ENCODE measurements around the gene TDRD12. TPM values are rescaled to one million over a fixed set of nuclear protein-coding genes. Genes with fewer than 3 reads are reported as not detected.

TDRD12 gene
- total and polyA plus RNA-seq, 2 of the 13 experiments (the other 11 are each of a cell fraction or from before 2014, with no cell fraction given) = 0.03 to 0.40 TPM

DNA sequence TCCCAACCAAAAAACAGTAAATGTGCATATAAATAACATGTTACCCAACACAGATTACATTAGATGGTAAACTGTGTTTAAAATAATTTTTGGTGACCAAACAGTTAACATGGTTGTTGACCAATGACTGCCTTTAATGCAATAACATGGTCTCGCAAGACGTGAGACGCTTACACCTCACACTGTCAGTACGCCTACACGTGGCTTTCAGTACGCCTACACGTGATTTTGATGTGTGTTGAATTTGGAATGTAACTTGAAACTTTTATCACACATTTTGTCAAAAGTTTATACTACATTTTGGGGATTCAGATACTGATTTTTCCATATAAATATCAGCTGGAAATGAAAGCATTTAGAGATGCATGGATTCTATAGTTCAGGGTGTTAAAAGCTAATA is 118.0 kb downstream of the TDRD12 start (continued):
- TF ChIP-seq FOXA1 (IDR thresholded peaks at IDR 0.05) (no peak), FOXA1 (CRISPR knock-in tag; IDR thresholded peaks at IDR 0.05) (no peak), ZNF331 (CRISPR knock-in tag; IDR thresholded peaks at IDR 0.05) (no peak), ZNF660 (CRISPR knock-in tag; IDR thresholded peaks at IDR 0.05; ENCODE audit: borderline replicate concordance, low read depth) (no peak)

DNA sequence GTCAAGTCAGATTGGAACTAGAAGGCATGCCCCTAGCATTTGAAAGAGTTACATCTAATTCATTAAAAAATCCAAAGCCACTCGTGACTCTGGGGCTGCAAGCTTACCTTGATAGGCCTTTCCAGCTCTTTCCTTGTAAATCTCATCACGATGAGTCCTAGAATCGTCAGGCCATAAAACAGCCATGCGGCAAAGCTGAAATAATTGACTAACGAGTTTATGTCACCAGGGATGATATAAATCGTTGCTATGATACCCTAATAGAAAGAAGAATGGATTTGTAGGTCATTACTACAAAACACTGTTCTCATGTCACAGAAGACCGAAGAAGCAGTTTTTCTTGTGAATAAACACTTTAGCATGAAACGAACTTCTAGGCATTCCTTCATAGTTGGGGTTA is 122.5 kb downstream of the TDRD12 start:
- Histone ChIP-seq H3K27me3 (ENCODE audit: control insufficient read depth in 1 of 2, insufficient read depth in 2 of 2, low read length in 2 of 2) (no peaks in the 10 kb centered on the region), H3K4me3 (replicated peaks in 1 of 3; ENCODE audit: insufficient read depth in 1 of 3, low read depth in 2 of 3, low read length in 3 of 3) (no peak overlapping the region), H3K9me3 (ENCODE audit: low read length) (peaks cover 14% of the 10 kb centered on the region), H3K4me1 (ENCODE audit: insufficient read depth, low read length) (no peaks in the 10 kb centered on the region), H3K9ac (ENCODE audit: insufficient read depth, low read depth, low read length) (no peak overlapping the region), H2AFZ (ENCODE audit: low read length) (no peak overlapping the region), H3K4me2 (ENCODE audit: low read depth, low read length) (no peak overlapping the region), H3K36me3 (replicated peaks in 1 of 2; ENCODE audit: control insufficient read depth in 1 of 2, insufficient read depth in 2 of 2, low read length in 2 of 2) (peaks cover 1 to 23% of the 10 kb centered on the region in 2 experiments; a peak in 3 of 5 replicates), H3K27ac (ENCODE audit: extremely low read length, insufficient read depth, low read length) (no peak overlapping the region), H3K79me2 (ENCODE audit: insufficient read depth, low read length) (no peaks in the 10 kb centered on the region), H4K20me1 (ENCODE audit: insufficient read depth, low read length) (no peaks in the 10 kb centered on the region)
- intact Hi-C loops (cut with micrococcal nuclease; ENCODE audit: unreplicated experiment) = no loop called here
- no TSS peak for BruUV-seq (replicated peaks)
- CTCF ChIA-PET (ENCODE audit: low intra/inter-chr PET ratio, low total read pairs) = no interaction called here
- in situ Hi-C loops (cut with HindIII; ENCODE audit: extremely low pct_ligation_motif_present, low pct_unique_long_range_greater_than_20kb) = no loop called here
- FAIRE-seq = no peak
- POLR2A ChIA-PET = no interaction called here
- DNase-seq (ENCODE audit: low spot score) = no peak
- no peak for ATAC-seq
- WGBS (ENCODE audit: low lambda C conversion rate) = 89% methylated on average over 8 of the region's 8 CpGs
- TF ChIP-seq BRD4 (CRISPR knock-in tag; IDR thresholded peaks at IDR 0.05) (no peak), RAD51 (IDR thresholded peaks at IDR 0.05; ENCODE audit: borderline replicate concordance) (no peak), ZNF709 (CRISPR knock-in tag; IDR thresholded peaks at IDR 0.05) (no peak), ZSCAN21 (CRISPR knock-in tag; IDR thresholded peaks at IDR 0.05; ENCODE audit: borderline replicate concordance) (no peak), ZNF282 (IDR thresholded peaks at IDR 0.05; ENCODE audit: partially characterized antibody) (no peak), ZNF10 (CRISPR knock-in tag; IDR thresholded peaks at IDR 0.05; ENCODE audit: borderline replicate concordance, low read depth) (no peak), KDM5B (CRISPR knock-in tag; IDR thresholded peaks at IDR 0.05; ENCODE audit: borderline replicate concordance) (no peak), ZNF567 (CRISPR knock-in tag; IDR thresholded peaks at IDR 0.05; ENCODE audit: borderline replicate concordance) (no peak), SIX4 (CRISPR knock-in tag; IDR thresholded peaks at IDR 0.05) (no peak), SUZ12 (IDR thresholded peaks at IDR 0.05; ENCODE audit: low read depth, low read length) (no peak), EP300 (IDR thresholded peaks at IDR 0.05; ENCODE audit: low read depth in 2 of 2, low read length in 2 of 2) (no peak), EP300 (CRISPR knock-in tag; IDR thresholded peaks at IDR 0.05; ENCODE audit: borderline replicate concordance) (no peak), ZNF274 (CRISPR knock-in tag; IDR thresholded peaks at IDR 0.05) (no peak)
- TF ChIP-seq, protein P1, sequence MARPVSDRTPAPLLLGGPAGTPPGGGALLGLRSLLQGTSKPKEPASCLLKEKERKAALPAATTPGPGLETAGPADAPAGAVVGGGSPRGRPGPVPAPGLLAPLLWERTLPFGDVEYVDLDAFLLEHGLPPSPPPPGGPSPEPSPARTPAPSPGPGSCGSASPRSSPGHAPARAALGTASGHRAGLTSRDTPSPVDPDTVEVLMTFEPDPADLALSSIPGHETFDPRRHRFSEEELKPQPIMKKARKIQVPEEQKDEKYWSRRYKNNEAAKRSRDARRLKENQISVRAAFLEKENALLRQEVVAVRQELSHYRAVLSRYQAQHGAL (CRISPR knock-in tag; IDR thresholded peaks at IDR 0.05; ENCODE audit: not compliant biosample characterization) = no peak
- TF ChIP-seq, protein P2, sequence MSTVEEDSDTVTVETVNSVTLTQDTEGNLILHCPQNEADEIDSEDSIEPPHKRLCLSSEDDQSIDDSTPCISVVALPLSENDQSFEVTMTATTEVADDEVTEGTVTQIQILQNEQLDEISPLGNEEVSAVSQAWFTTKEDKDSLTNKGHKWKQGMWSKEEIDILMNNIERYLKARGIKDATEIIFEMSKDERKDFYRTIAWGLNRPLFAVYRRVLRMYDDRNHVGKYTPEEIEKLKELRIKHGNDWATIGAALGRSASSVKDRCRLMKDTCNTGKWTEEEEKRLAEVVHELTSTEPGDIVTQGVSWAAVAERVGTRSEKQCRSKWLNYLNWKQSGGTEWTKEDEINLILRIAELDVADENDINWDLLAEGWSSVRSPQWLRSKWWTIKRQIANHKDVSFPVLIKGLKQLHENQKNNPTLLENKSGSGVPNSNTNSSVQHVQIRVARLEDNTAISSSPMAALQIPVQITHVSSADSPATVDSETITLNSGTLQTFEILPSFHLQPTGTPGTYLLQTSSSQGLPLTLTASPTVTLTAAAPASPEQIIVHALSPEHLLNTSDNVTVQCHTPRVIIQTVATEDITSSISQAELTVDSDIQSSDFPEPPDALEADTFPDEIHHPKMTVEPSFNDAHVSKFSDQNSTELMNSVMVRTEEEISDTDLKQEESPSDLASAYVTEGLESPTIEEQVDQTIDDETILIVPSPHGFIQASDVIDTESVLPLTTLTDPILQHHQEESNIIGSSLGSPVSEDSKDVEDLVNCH (CRISPR knock-in tag; IDR thresholded peaks at IDR 0.05) = no peak
- TF ChIP-seq, protein P3, sequence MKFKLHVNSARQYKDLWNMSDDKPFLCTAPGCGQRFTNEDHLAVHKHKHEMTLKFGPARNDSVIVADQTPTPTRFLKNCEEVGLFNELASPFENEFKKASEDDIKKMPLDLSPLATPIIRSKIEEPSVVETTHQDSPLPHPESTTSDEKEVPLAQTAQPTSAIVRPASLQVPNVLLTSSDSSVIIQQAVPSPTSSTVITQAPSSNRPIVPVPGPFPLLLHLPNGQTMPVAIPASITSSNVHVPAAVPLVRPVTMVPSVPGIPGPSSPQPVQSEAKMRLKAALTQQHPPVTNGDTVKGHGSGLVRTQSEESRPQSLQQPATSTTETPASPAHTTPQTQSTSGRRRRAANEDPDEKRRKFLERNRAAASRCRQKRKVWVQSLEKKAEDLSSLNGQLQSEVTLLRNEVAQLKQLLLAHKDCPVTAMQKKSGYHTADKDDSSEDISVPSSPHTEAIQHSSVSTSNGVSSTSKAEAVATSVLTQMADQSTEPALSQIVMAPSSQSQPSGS (CRISPR knock-in tag; IDR thresholded peaks at IDR 0.05) = no peak
- TF ChIP-seq, protein P4, sequence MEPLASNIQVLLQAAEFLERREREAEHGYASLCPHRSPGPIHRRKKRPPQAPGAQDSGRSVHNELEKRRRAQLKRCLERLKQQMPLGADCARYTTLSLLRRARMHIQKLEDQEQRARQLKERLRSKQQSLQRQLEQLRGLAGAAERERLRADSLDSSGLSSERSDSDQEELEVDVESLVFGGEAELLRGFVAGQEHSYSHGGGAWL (CRISPR knock-in tag; IDR thresholded peaks at IDR 0.05) = no peak

All from HepG2 (cell line).